Endothelial cell of umbilical vein (primary cell): ENCODE data around the gene DIAPH3. TPM values are rescaled to one million over a fixed set of nuclear protein-coding genes. Genes with fewer than 3 reads are reported as not detected.

ENCODE experiments used
- BruUV-seq: library from RNA; stranded (reverse); fragments of 400-500 nt; replicated peaks from 2 replicates; lab custom pipeline; 2021; lab: Mats Ljungman, UMichigan
- CTCF ChIA-PET: fragments of 300-600, 350-600 bp; sonication (Branson Sonifier 250); formaldehyde crosslinking; loops from one replicate; lab custom pipeline; 2021; ENCODE audit warnings: antibody characterized with exemption, inconsistent platforms; lab: Charles Lee
- POLR2A ChIA-PET: fragments of 300-600, 350-600 bp; sonication (Branson Sonifier 250); formaldehyde crosslinking; loops from one replicate; lab custom pipeline; 2021; ENCODE audit warnings: antibody characterized with exemption, inconsistent platforms; lab: Charles Lee
- DNase-seq: peaks from one replicate; pipeline ENCODE4 v3.0.0-alpha.2; 2011; ENCODE audit warnings: low read depth, low spot score
- FAIRE-seq: peaks from 2 replicates; lab custom pipeline; 2011; peaks lifted over from hg19 to GRCh38; lab: Jason Lieb, UNC
- H2AFZ ChIP-seq: 2 replicates; pipeline ENCODE4 v1.6.0; 2012; ENCODE audit warnings: low read depth, low read length, control low read depth, inconsistent platforms
- H3K27ac ChIP-seq: 2 replicates; pipeline ENCODE4 v1.5.1; 2011; ENCODE audit warnings: low read depth, mild to moderate bottlenecking, control low read depth, low read length, moderate library complexity; ENCODE audit not compliant: insufficient read depth
- H3K27me3 ChIP-seq, 2 experiments: 2 replicates each; pipeline versions ENCODE4 v1.6.0 to v1.6.1; 2011; ENCODE audit warnings: low read length in 2 of 2, mixed read lengths in 1 of 2; ENCODE audit not compliant: control insufficient read depth in 2 of 2, insufficient read depth in 2 of 2
- H3K36me3 ChIP-seq, 2 experiments: 2 replicates in 1 of 2; 3 replicates in 1 of 2; pipeline ENCODE4 v1.5.1; 2011; ENCODE audit warnings: low read length in 2 of 2, mild to moderate bottlenecking in 1 of 2, moderate library complexity in 1 of 2; ENCODE audit not compliant: control insufficient read depth in 2 of 2, insufficient read depth in 2 of 2; ENCODE audit errors: extremely low read depth in 1 of 2
- H3K4me1 ChIP-seq: 3 replicates; pipeline ENCODE4 v1.5.1; 2011; ENCODE audit warnings: mild to moderate bottlenecking, low read length; ENCODE audit not compliant: control insufficient read depth, insufficient read depth; ENCODE audit errors: extremely low read depth
- H3K4me2 ChIP-seq: 2 replicates; pipeline ENCODE4 v1.6.1; 2011; ENCODE audit warnings: low read length, control low read depth, mixed read lengths; ENCODE audit not compliant: insufficient read depth
- H3K4me3 ChIP-seq, 3 experiments: fragments of 200-600 bp in 1 of 3; sonication (generic), shearing (Covaris generic) in 1 of 3; replicated peaks in 1 of 3; 2 replicates each; pipeline ENCODE4 v1.5.1; 2011 to 2016; ENCODE audit warnings: control low read depth in 3 of 3, low read length in 3 of 3, mild to moderate bottlenecking in 2 of 3, inconsistent platforms in 1 of 3, low read depth in 1 of 3, moderate library complexity in 1 of 3; ENCODE audit not compliant: insufficient read depth in 1 of 3
- H3K79me2 ChIP-seq: 2 replicates; pipeline ENCODE4 v1.6.0; 2012; ENCODE audit warnings: low read length, inconsistent platforms; ENCODE audit not compliant: control insufficient read depth, insufficient read depth
- H3K9ac ChIP-seq: replicated peaks from 2 replicates; pipeline ENCODE3; 2011; ENCODE audit warnings: low read length, control low read depth; ENCODE audit not compliant: insufficient read depth; ENCODE audit errors: extremely low read depth
- H3K9me1 ChIP-seq: replicated peaks from 3 replicates; pipeline ENCODE4 v1.6.0; 2011; ENCODE audit warnings: mild to moderate bottlenecking, low read length; ENCODE audit not compliant: control insufficient read depth, insufficient read depth; ENCODE audit errors: extremely low read depth
- H3K9me3 ChIP-seq: replicated peaks from 2 replicates; pipeline ENCODE4 v1.5.1; 2012; ENCODE audit warnings: low read length, inconsistent platforms; ENCODE audit not compliant: control insufficient read depth, insufficient read depth
- H4K20me1 ChIP-seq: replicated peaks from 2 replicates; pipeline ENCODE3; 2011; ENCODE audit warnings: mild to moderate bottlenecking, low read length; ENCODE audit not compliant: control insufficient read depth, insufficient read depth; ENCODE audit errors: extremely low read depth
- CTCF ChIP-seq, 2 donors: IDR thresholded peaks; 1 replicate in 1 of 2; 2 replicates in 1 of 2; pipeline ENCODE4 v1.5.1; 2011; ENCODE audit warnings: low read length in 2 of 2, mild to moderate bottlenecking in 2 of 2, moderate library complexity in 2 of 2, control low read depth in 1 of 2, inconsistent platforms in 1 of 2, low read depth in 1 of 2; ENCODE audit not compliant: insufficient read depth in 1 of 2; ENCODE audit errors: extremely low read depth in 1 of 2
- EZH2 ChIP-seq: IDR thresholded peaks from 2 replicates; pipeline ENCODE4 v1.6.1; 2012; ENCODE audit warnings: borderline replicate concordance, low read depth, mild to moderate bottlenecking, moderate library complexity, low read length, inconsistent platforms; ENCODE audit not compliant: severe bottlenecking
- FOS ChIP-seq: IDR thresholded peaks from 2 replicates; pipeline ENCODE4 v1.6.1; 2011; ENCODE audit warnings: mild to moderate bottlenecking, low read length, moderate library complexity, borderline replicate concordance; ENCODE audit not compliant: insufficient read depth
- GATA2 ChIP-seq: IDR thresholded peaks from 2 replicates; pipeline ENCODE4 v1.7.0; 2011; ENCODE audit warnings: low read depth, mild to moderate bottlenecking, moderate library complexity, mixed read lengths, low read length; ENCODE audit not compliant: insufficient read length, insufficient read depth
- JUN ChIP-seq: IDR thresholded peaks from 2 replicates; pipeline ENCODE4 v1.6.1; 2011; ENCODE audit warnings: borderline replicate concordance, low read depth; ENCODE audit not compliant: insufficient read length, insufficient read depth
- MYC ChIP-seq: IDR thresholded peaks from one replicate; pipeline ENCODE4 v1.6.1; 2011; ENCODE audit warnings: mild to moderate bottlenecking, low read depth, low read length
- POLR2A ChIP-seq: IDR thresholded peaks from 2 replicates; pipeline ENCODE4 v1.6.1; 2012; ENCODE audit warnings: low read depth, mild to moderate bottlenecking, control low read depth, low read length
- POLR2AphosphoS5 ChIP-seq: IDR thresholded peaks from 2 replicates; pipeline ENCODE4 v1.6.1; 2012; ENCODE audit warnings: low read depth, mild to moderate bottlenecking, control low read depth, low read length, moderate library complexity; ENCODE audit not compliant: insufficient read depth
- dilution Hi-C: fragments of 300-500 bp; cut with MboI; formaldehyde crosslinking; loops from one replicate; pipeline ENCODE4 v1.15.0; 2019; ENCODE audit warnings: low sequenced_read_pairs; ENCODE audit not compliant: extremely low pct_ligation_motif_present
- intact Hi-C: fragments of 100-400 bp; cut with micrococcal nuclease; formaldehyde crosslinking; loops from one replicate; pipeline ENCODE4 v1.10.0; 2022
- polyA plus RNA-seq, 4 experiments: library from polyadenylated mRNA; depleted of rRNA in 3 of 4; stranded (reverse) in 3 of 4; unstranded in 1 of 4; fragments of >200 nt; gene quantifications; 2 replicates each; pipeline versions ENCODE4 v1.2.1 to v1.2.3, GENCODE V29; 2011 to 2012; ENCODE audit warnings: missing spikeins in 1 of 4
- total RNA-seq: library from RNA; stranded (reverse); gene quantifications from 2 replicates; pipeline ENCODE4 v1.2.3, GENCODE V29; 2021
- TF ChIP-seq, protein P1 (sequence below): IDR thresholded peaks from 2 replicates; pipeline ENCODE4 v1.6.1; 2011; ENCODE audit not compliant: insufficient read depth, insufficient read length

DIAPH3 gene
- total and polyA plus RNA-seq, 2 donors (not counting 3 experiments of a cell fraction or from before 2014, with no cell fraction given), result 9.9 to 44.0 TPM

DNA sequence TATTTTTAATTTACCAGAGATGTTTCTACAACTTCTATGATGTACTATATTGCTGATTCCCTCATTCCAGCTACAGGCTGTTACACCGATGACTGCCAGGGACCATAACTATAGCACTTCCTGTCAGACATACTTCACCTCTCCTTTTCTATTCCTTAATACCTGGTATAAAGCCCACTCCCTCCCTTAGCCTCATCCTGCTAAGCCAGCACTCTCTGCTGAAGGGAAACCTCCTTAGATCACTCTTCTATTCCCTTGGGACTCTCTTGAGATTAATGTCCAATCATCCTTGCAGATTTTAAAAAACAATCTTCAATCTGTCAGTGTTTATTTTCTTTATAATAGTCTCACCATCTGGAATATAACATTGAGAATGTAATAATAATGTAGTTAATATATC lies 127.9 kb downstream of the DIAPH3 start:
- Histone ChIP-seq H3K4me1 (no peaks in the 10 kb centered on the region), H3K27ac (no peak overlapping the region), H3K9me1 (no peaks in the 10 kb centered on the region), H2AFZ (no peak overlapping the region), H3K9ac (no peak overlapping the region), H4K20me1 (no peaks in the 10 kb centered on the region), H3K4me3 (no peak overlapping the region), H3K36me3 (no peaks in the 10 kb centered on the region), H3K79me2 (peaks cover 3% of the 10 kb centered on the region), H3K27me3 (no peaks in the 10 kb centered on the region), H3K4me2 (no peak overlapping the region), H3K9me3 (no peaks in the 10 kb centered on the region)
- DNase-seq (no peak), FAIRE-seq (no peak)
- no TSS peak for BruUV-seq
- dilution Hi-C loops, result no loop called here
- intact Hi-C loops, result loop anchor here (10.0 kb wide), 1 partner anchor 299 kb away; no protein-coding TSS in a partner anchor
- TF ChIP-seq CTCF (IDR thresholded peaks at IDR 0.05; ENCODE audit: extremely low read depth in 1 of 2, insufficient read depth in 1 of 2, low read depth in 1 of 2, low read length in 2 of 2) (no peak), EZH2 (no peak), FOS (no peak), JUN (no peak), GATA2 (no peak), MYC (no peak), POLR2AphosphoS5 (no peak), POLR2A (no peak)
- TF ChIP-seq, protein P1, sequence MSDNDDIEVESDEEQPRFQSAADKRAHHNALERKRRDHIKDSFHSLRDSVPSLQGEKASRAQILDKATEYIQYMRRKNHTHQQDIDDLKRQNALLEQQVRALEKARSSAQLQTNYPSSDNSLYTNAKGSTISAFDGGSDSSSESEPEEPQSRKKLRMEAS, result no peak
- CTCF ChIA-PET, result no interaction called here
- POLR2A ChIA-PET, result no interaction called here
